ENCODE measurements around the gene UMOD.

- TF ChIP-seq CTCF (IDR thresholded peaks at IDR 0.05) (no peak), POLR2A (IDR thresholded peaks at IDR 0.05) (no peak)
Observed at GRCh38 chr16:20325005-20325404, 27.5 kb downstream of the UMOD start.

Data from thyroid gland (tissue), 4 donors.